SK-N-MC (cell line): ENCODE results near the gene CASP5.

ENCODE experiments used
- DNase-seq: peaks from one replicate; pipeline ENCODE4 v3.0.0-alpha.2; 2011; ENCODE audit warnings: low read depth, low spot score
- H3K27ac ChIP-seq: fragments of 200-600 bp; sonication (generic); 2 replicates; pipeline ENCODE4 v1.5.1; 2016; ENCODE audit warnings: mixed run types
- H3K36me3 ChIP-seq: fragments of 200-600 bp; sonication (generic); 2 replicates; pipeline ENCODE4 v1.6.1; 2017; ENCODE audit warnings: antibody characterized with exemption, low read length, mixed read lengths; ENCODE audit not compliant: insufficient read depth
- H3K4me3 ChIP-seq: fragments of 200-600 bp; sonication (generic); 2 replicates; pipeline ENCODE4 v1.5.1; 2016
- H3K9ac ChIP-seq: fragments of 200-600 bp; sonication (generic); 2 replicates; pipeline ENCODE4 v1.8.0; 2017; ENCODE audit warnings: mixed run types, mixed read lengths; ENCODE audit not compliant: insufficient read length
- H3K9me3 ChIP-seq: fragments of 200-600 bp; sonication (generic); 2 replicates; pipeline ENCODE4 v1.6.1; 2017; ENCODE audit warnings: low read depth, mild to moderate bottlenecking, antibody characterized with exemption, low read length, moderate library complexity, mixed read lengths
- EZH2 ChIP-seq: fragments of 200-600 bp; sonication (generic); IDR thresholded peaks from one replicate; pipeline ENCODE4 v1.6.1; 2017; ENCODE audit warnings: antibody characterized with exemption
- FOXP2 ChIP-seq: optimal IDR thresholded peaks from 2 replicates; pipeline ENCODE3; 2011; ENCODE audit warnings: mild to moderate bottlenecking, moderate library complexity; ENCODE audit not compliant: insufficient read depth; ENCODE audit errors: extremely low read length, control extremely low read depth
- POLR2AphosphoS5 ChIP-seq: IDR thresholded peaks from 2 replicates; pipeline ENCODE4 v1.6.1; 2012; ENCODE audit warnings: mild to moderate bottlenecking, low read depth, low read length, borderline replicate concordance

Gene CASP5

GRCh38 chr11:105005451-105005845 is 17.5 kb downstream of the CASP5 start:
- H3K36me3 ChIP-seq: no peaks in the 10 kb centered on the region
- H3K27ac ChIP-seq: no peak overlapping the region
- TF ChIP-seq EZH2: no peak
- no peak for TF ChIP-seq FOXP2
- no peak for TF ChIP-seq POLR2AphosphoS5
- no peak overlapping the region for H3K4me3 ChIP-seq
- no peak for DNase-seq
- no peaks in the 10 kb centered on the region for H3K9me3 ChIP-seq
- H3K9ac ChIP-seq: no peak overlapping the region

GRCh38 chr11:105004021-105004420 is 18.9 kb downstream of the CASP5 start:
- no peaks in the 10 kb centered on the region for H3K36me3 ChIP-seq
- no peak for DNase-seq
- H3K27ac ChIP-seq: no peak overlapping the region
- no peak overlapping the region for H3K4me3 ChIP-seq
- no peak for TF ChIP-seq POLR2AphosphoS5
- no peak for TF ChIP-seq EZH2
- no peak for TF ChIP-seq FOXP2
- H3K9me3 ChIP-seq: no peaks in the 10 kb centered on the region
- H3K9ac ChIP-seq: no peak overlapping the region

- Histone ChIP-seq H3K9me3 (no peaks in the 10 kb centered on the region), H3K4me3 (no peak overlapping the region), H3K27ac (no peak overlapping the region), H3K36me3 (no peaks in the 10 kb centered on the region), H3K9ac (no peak overlapping the region)
- TF ChIP-seq EZH2 (no peak), FOXP2 (no peak), POLR2AphosphoS5 (no peak)
- DNase-seq: no peak
These were observed 19.8 kb downstream of the CASP5 start for GRCh38 chr11:105003151-105003550.

GRCh38 chr11:105000797-105001196 is 22.2 kb downstream of the CASP5 start:
- DNase-seq: no peak
- H3K9me3 ChIP-seq: no peaks in the 10 kb centered on the region
- H3K9ac ChIP-seq: no peak overlapping the region
- H3K36me3 ChIP-seq: no peaks in the 10 kb centered on the region
- H3K27ac ChIP-seq: no peak overlapping the region
- TF ChIP-seq POLR2AphosphoS5: no peak
- no peak for TF ChIP-seq EZH2
- TF ChIP-seq FOXP2: no peak
- H3K4me3 ChIP-seq: no peak overlapping the region

- TF ChIP-seq FOXP2 (no peak), EZH2 (no peak), POLR2AphosphoS5 (no peak)
- Histone ChIP-seq H3K4me3 (no peak overlapping the region), H3K9me3 (no peaks in the 10 kb centered on the region), H3K36me3 (no peaks in the 10 kb centered on the region), H3K9ac (no peak overlapping the region), H3K27ac (no peak overlapping the region)
- no peak for DNase-seq
These were observed 22.8 kb downstream of the CASP5 start for GRCh38 chr11:105000167-105000566.

GRCh38 chr11:104999721-105000120 is 23.2 kb downstream of the CASP5 start:
- no peak for TF ChIP-seq FOXP2
- no peak for TF ChIP-seq EZH2
- TF ChIP-seq POLR2AphosphoS5: no peak
- Histone ChIP-seq H3K9me3 (no peaks in the 10 kb centered on the region), H3K9ac (no peak overlapping the region), H3K4me3 (no peak overlapping the region), H3K36me3 (no peaks in the 10 kb centered on the region), H3K27ac (no peak overlapping the region)
- no peak for DNase-seq

GRCh38 chr11:104997288-104997687 is 25.7 kb downstream of the CASP5 start:
- Histone ChIP-seq H3K27ac (no peak overlapping the region), H3K4me3 (no peak overlapping the region), H3K36me3 (no peaks in the 10 kb centered on the region), H3K9me3 (no peaks in the 10 kb centered on the region), H3K9ac (no peak overlapping the region)
- no peak for DNase-seq
- TF ChIP-seq POLR2AphosphoS5: no peak
- no peak for TF ChIP-seq EZH2
- no peak for TF ChIP-seq FOXP2

GRCh38 chr11:104995001-104995408 is 28.0 kb downstream of the CASP5 start:
- Histone ChIP-seq H3K9ac (no peak overlapping the region), H3K4me3 (no peak overlapping the region), H3K27ac (no peak overlapping the region), H3K36me3 (no peaks in the 10 kb centered on the region), H3K9me3 (no peaks in the 10 kb centered on the region)
- TF ChIP-seq POLR2AphosphoS5: no peak
- TF ChIP-seq EZH2: no peak
- TF ChIP-seq FOXP2: no peak
- no peak for DNase-seq

- no peak for TF ChIP-seq EZH2
- no peak for TF ChIP-seq POLR2AphosphoS5
- TF ChIP-seq FOXP2: no peak
- no peak for DNase-seq
- no peak overlapping the region for H3K27ac ChIP-seq
- H3K9me3 ChIP-seq: no peaks in the 10 kb centered on the region; the same call in 1 of the 2 replicates
- H3K4me3 ChIP-seq: no peak overlapping the region
- no peak overlapping the region for H3K9ac ChIP-seq
- H3K36me3 ChIP-seq: no peaks in the 10 kb centered on the region
These were observed 30.2 kb downstream of the CASP5 start for GRCh38 chr11:104992781-104993180.
